ENCODE results near the gene IDH2. TPM values are rescaled to one million over a fixed set of nuclear protein-coding genes. Genes with fewer than 3 reads are reported as not detected.

IDH2 gene
- total and polyA plus RNA-seq, 2 of the 4 experiments (the other 2 are of a cell fraction), result 84.9 to 118 TPM

- dilution Hi-C loops (cut with HindIII; ENCODE audit: low sequenced_read_pairs, unreplicated experiment), result no loop called here
- Histone ChIP-seq H3K56ac (ENCODE audit: extremely low read depth, insufficient read depth, low read length) (no peak overlapping the region), H3K9me1 (ENCODE audit: insufficient read depth, low read length) (peaks cover 19% of the 10 kb centered on the region), H3K36me3 (ENCODE audit: control insufficient read depth, insufficient read depth, low read length) (no peaks in the 10 kb centered on the region), H2BK20ac (ENCODE audit: low read depth, low read length) (no peak overlapping the region), H3K79me1 (ENCODE audit: low read depth in 1 of 2, low read length in 2 of 2) (peaks cover 4 to 57% of the 10 kb centered on the region in 2 experiments), H4K8ac (ENCODE audit: low read depth in 2 of 2, low read length in 2 of 2) (0 out of 4 replicates have a peak overlapping the region, but pooled peaks of 1 of the 2 experiments have one; percentile 9), H4K20me1 (ENCODE audit: insufficient read depth, low read length) (peaks cover 17% of the 10 kb centered on the region), H3K9me3 (ENCODE audit: control insufficient read depth, insufficient read depth, low read length) (no peaks in the 10 kb centered on the region), H2AK9ac (replicated peaks; ENCODE audit: low read depth, low read length, poor library complexity) (peak overlapping the region; percentile 42), H3K9ac (ENCODE audit: low read depth, low read length) (no peak overlapping the region), H3K14ac (replicated peaks; ENCODE audit: low read depth, low read length) (no peak overlapping the region; the same call in 1 of the 2 replicates), H2BK15ac (ENCODE audit: low read depth, low read length) (no peak overlapping the region; the same call in 2 of the 3 replicates), H3K27me3 (ENCODE audit: control insufficient read depth, insufficient read depth, low read length) (no peaks in the 10 kb centered on the region), H4K91ac (ENCODE audit: insufficient read depth, low read depth, low read length) (no peak overlapping the region), H4K5ac (ENCODE audit: low read depth, low read length) (no peak overlapping the region), H3K27ac (ENCODE audit: insufficient read depth, low read length) (no peak overlapping the region), H3K23ac (ENCODE audit: low read depth, low read length) (no peak overlapping the region), H2AFZ (replicated peaks; ENCODE audit: low read length, poor library complexity) (no peak overlapping the region), H2BK5ac (ENCODE audit: low read depth, low read length, poor library complexity, severe bottlenecking) (no peak overlapping the region), H3K4ac (ENCODE audit: low read depth, low read length) (0 out of 2 replicates have a peak overlapping the region, but pooled peaks have one; percentile 19), H2BK120ac (ENCODE audit: low read depth, low read length) (no peak overlapping the region), H3K4me3 (ENCODE audit: insufficient read depth, low read depth, low read length) (no peak overlapping the region), H3K18ac (ENCODE audit: low read depth, low read length) (no peak overlapping the region), H3K4me1 (ENCODE audit: control insufficient read depth, insufficient read depth, low read length) (peaks cover 1% of the 10 kb centered on the region; the same call in 1 of the 2 replicates), H3K4me2 (ENCODE audit: low read depth, low read length) (no peak overlapping the region), H2AK5ac (ENCODE audit: low read depth, low read length) (0 out of 2 replicates have a peak overlapping the region, but pooled peaks have one; percentile 6)
- TF ChIP-seq, protein P1, sequence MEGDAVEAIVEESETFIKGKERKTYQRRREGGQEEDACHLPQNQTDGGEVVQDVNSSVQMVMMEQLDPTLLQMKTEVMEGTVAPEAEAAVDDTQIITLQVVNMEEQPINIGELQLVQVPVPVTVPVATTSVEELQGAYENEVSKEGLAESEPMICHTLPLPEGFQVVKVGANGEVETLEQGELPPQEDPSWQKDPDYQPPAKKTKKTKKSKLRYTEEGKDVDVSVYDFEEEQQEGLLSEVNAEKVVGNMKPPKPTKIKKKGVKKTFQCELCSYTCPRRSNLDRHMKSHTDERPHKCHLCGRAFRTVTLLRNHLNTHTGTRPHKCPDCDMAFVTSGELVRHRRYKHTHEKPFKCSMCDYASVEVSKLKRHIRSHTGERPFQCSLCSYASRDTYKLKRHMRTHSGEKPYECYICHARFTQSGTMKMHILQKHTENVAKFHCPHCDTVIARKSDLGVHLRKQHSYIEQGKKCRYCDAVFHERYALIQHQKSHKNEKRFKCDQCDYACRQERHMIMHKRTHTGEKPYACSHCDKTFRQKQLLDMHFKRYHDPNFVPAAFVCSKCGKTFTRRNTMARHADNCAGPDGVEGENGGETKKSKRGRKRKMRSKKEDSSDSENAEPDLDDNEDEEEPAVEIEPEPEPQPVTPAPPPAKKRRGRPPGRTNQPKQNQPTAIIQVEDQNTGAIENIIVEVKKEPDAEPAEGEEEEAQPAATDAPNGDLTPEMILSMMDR (conservative IDR thresholded peaks at IDR 0.05; ENCODE audit: low read depth, low read length), result no peak
- TF ChIP-seq MAZ (IDR thresholded peaks at IDR 0.05; ENCODE audit: borderline replicate concordance, low read depth, low read length), result no peak
- no peak for TF ChIP-seq POLR2A (IDR thresholded peaks at IDR 0.05; ENCODE audit: low read depth, low read length)
- TF ChIP-seq FOS (IDR thresholded peaks at IDR 0.05; ENCODE audit: low read depth, low read length), result no peak
- no peak for TF ChIP-seq NFE2L2 (IDR thresholded peaks at IDR 0.05; ENCODE audit: low read depth, low read length)
- TF ChIP-seq CHD1 (IDR thresholded peaks at IDR 0.05; ENCODE audit: low read depth, low read length), result no peak
- no TSS peak for BruUV-seq (replicated peaks)
- ChIA-PET CTCF (interaction anchor here (1.5 kb wide), 1 partner anchor 9 kb away, joined by 4 read pairs; no protein-coding TSS in a partner anchor), POLR2A (ENCODE audit: unreplicated experiment) (no interaction called here)
- DNase-seq, result no peak
- in situ Hi-C loops (cut with MboI; ENCODE audit: low sequenced_read_pairs), result no loop called here
- no peak for ATAC-seq (ENCODE audit: low read depth)
- 40% methylated on average over 2 of the region's 8 CpGs; no CpG with 5 or more reads in 1 of the 2 experiments for WGBS, 2 experiments (ENCODE audit: extremely low coverage in 2 of 2, insufficient read length in 1 of 2)
- intact Hi-C loops (cut with micrococcal nuclease), result no loop called here
These were observed 40.2 kb downstream of the IDH2 start for GRCh38 chr15:90062023-90062442.
